ENCODE data around the gene TRAPPC12.
A peak's percentile ranks its signal among the peaks of the same experiment; 100 is the strongest.
"Not testable (repeated sequence)": the region's sequence is repeated elsewhere in the genome, so short reads cannot be mapped to it uniquely, and the experiment has no call there.

TRAPPC12 gene

DNA sequence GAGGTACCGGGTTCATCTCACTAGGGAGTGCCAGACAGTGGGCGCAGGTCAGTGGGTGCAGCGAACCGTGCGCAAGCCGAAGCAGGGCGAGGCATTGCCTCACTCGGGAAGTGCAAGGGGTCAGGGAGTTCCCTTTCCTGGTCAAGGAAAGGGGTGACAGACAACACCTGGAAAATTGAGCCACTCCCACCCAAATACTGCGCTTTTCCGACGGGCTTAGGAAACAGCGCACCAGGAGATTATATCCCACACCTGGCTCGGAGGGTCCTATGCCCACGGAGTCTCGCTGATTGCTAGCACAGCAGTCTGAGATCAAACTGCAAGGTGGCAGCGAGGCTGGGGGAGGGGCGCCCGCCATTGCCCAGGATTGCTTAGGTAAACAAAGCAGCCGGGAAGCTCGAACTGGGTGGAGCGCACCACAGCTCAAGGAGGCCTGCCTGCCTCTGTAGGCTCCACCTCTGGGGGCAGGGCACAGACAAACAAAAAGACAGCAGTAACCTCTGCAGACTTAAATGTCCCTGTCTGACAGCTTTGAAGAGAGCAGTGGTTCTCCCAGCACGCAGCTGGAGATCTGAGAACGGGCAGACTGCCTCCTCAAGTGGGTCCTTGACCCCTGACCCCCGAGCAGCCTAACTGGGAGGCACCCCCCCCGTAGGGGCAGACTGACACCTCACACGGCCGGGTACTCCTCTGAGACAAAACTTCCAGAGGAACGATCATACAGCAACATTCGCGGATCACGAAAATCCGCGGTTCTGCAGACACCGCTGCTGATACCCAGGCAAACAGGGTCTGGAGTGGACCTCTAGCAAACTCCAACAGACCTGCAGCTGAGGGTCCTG lies 9.9 kb upstream of the TRAPPC12 start:
- DNase-seq = not testable (repeated sequence)

DNA sequence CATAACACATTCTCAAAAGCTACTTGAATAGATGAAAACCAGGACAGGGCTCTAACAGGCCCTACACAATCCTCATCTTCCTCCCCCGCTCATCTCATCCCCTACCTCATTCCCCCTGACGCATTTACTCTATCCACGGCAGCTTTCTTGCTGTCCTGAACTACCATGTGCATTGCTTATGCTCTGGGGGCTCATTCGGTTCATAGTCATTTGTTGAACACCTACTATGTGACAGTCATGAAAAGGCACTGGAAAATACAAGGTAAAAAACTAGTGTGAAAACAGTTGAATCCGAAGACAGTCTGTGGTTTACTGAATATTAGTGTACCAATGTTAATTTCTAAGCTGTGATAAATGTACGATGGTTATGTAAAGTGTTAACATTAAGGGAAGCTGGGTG lies 2.7 kb upstream of the TRAPPC12 start:
- DNase-seq = no peak

DNA sequence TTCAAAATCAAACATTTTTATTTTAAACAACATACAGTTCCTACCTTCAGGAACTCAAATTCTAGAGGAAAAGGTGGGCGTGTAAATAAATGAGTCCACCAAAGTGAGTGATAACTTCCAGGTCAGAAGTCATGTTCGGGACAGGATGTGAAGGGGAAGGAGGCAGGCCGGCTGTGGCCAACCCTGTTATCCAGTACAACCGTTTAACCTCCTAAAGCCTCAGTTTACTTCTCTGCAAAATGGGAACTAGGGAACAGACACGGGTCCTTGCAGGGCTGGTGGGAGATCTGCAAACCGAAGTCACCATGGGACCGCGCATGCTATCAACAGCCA lies 2.2 kb upstream of the TRAPPC12 start:
- DNase-seq = peak; percentile 50

DNA sequence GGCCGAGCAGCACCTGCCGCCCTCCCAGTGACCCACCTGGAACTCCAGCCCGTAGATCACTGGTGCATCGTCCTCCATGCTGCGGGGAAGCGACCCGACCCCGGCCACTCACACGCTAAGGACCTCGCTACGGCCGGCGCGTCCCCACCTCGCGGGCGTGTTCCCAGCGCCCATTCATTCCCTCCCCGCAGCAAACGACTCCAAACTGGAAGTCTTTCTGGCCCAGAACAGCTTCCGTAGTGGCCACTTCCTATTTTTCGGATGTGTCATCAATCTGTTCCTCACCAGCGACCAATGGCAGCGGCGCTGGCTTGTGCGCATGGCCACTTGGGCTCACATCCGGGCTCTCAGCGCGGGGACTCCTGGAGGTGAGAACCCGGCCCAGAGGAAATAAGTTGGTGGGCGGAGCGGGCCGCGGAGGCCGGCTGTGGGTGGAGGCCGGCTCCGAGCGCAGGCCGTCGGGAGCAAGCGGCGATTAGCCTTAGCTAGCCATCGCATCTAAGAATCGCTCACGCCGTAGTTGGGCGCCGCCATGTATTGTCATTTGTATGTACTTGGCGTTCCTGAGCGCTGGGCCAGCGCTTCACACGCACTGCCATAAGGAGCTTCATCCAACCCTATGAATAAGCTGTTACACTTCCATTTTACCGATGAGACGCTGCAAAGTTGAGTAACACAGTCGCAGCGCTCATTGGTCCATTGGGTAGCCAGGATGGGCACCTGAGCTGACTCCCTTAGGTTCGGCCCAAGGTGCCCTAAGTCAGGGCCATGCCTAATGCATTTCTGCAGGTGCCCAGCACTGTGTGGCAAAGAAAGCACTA lies 1.7 kb upstream of the TRAPPC12 start, which contains the start of gene EIPR1:
TSS of gene EIPR1 (minus strand) at position 207 of the 821 bp plus-strand sequence. CDS start at position 78, 129 bp downstream.
- peak; percentile 96 for DNase-seq

DNA sequence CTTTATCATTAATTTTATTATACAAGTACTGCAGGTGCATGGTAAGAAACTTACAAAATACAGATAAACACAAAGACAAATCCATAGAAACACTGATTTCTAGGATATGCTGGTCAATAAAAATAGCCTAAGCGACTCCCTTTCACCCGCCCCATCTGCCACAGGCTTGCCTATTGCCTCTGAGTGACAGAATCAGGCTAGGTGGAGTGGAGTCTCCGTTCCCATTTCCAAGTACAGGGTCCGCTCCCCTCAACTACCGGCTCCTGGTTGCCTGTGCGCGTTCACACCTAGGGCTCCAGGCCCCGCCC lies 201 bp upstream of the TRAPPC12 start:
- no peak for DNase-seq

DNA sequence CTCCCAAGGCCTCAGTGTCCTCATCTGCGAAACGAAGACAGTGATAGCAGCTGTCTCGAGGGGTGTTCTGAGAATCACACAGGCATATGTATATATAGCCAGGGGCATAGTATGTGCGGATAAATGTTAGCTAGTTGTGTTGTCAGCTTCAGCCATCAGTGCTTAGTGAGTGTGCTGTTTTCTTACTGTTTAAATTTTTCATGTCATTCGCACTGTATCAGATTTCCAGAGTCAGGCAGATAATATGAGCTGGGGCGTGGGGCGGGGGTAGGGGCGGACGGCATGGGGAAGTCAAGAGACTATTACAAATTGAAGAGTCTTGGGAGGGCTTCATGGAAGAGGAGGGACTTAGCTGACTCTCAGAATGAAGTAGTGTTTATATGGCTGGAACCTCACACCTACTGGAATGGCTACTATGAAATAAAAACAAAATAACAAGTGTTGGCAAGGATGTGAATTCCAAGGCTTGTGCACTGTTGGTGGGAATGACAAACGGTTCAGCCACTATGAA lies 7.0 kb downstream of the TRAPPC12 start:
- no peak for DNase-seq

DNA sequence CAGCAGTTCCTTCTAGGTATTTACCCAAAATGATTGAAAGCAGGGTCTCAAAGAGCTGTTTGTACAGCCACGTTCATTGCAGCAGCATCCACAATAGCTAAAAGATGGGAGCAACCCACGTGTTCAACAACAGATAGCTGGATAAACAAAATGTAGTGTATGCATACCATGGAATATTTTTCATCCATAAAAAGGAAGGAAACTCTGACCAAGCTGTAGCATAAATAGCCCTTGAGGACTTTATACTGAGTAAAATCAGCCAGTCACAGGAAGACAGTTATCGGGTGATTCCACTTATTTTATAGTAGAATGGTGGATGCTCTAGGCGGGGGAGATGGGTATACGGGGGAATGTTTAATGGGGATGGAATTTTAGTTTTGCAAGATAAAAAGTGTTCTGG lies 7.5 kb downstream of the TRAPPC12 start:
- DNase-seq = no peak

DNA sequence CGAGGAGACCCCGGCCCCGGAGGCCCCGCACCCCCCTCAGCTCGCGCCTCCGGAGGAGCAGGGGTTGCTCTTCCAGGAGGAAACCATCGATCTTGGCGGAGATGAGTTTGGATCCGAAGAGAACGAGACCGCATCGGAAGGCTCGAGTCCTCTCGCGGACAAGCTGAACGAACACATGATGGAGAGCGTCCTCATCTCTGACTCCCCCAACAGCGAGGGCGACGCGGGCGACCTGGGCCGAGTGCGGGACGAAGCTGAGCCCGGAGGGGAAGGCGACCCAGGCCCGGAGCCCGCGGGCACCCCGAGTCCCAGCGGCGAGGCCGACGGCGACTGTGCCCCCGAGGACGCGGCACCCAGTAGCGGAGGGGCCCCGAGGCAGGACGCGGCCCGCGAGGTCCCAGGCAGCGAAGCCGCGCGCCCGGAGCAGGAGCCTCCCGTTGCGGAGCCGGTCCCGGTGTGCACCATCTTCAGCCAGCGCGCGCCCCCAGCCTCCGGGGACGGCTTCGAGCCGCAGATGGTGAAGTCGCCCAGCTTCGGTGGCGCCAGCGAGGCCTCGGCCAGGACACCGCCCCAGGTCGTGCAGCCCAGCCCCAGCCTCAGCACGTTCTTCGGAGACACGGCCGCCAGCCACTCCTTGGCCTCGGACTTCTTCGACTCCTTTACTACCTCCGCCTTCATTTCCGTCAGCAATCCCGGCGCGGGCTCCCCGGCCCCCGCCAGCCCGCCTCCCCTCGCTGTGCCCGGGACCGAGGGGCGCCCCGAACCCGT lies 8.3 kb downstream of the TRAPPC12 start:
- DNase-seq = no peak

DNA sequence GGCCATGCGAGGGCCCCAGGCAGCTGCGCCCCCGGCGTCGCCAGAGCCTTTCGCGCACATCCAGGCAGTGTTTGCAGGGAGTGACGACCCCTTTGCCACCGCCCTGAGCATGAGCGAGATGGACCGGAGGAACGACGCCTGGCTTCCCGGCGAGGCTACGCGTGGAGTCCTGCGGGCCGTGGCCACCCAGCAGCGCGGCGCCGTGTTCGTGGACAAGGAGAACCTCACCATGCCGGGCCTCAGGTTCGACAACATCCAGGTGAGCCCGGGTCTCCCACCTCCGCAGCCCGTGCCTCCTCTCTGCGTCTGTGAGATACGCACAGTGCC lies 8.9 kb downstream of the TRAPPC12 start:
- DNase-seq = no peak

DNA sequence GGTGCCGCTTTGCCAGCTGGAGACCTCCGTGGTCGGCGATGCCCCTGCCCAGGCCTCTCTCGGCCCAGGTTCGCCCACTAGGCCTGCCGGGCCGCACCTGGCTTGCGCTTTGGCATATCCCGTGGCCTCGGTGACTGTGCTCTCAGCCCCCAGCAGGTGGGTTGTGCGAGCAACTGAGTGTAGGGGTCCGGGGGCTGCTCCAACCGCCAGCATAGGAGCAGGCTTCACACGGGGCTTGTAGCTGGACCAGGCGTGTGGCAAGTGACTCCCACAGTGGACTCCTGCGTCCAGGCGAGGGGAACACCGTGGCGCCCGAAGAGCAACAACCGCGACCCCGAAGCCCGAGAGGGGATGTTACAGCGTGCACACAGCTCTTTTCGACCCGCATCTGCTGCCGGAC lies 9.7 kb downstream of the TRAPPC12 start:
- no peak for DNase-seq

DNA sequence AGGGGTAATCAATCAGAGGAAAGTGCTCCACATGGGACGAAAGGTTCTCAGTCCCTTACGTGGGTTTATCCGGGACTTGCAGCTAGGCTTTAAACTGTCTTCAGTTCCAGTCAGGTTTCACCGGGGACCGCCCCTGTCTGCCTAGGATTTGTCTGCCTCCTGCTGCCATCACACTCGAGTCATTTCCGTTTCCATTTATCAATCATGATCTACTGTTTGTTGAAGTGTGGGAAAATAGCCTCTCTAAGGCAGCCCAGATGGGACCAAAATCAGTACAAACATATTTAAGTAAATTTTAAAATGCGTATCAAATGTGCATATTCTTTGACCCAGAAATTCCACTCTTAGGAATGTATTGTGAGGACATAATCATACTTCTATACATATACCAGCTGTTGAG lies 10.5 kb downstream of the TRAPPC12 start:
- DNase-seq = no peak

DNA sequence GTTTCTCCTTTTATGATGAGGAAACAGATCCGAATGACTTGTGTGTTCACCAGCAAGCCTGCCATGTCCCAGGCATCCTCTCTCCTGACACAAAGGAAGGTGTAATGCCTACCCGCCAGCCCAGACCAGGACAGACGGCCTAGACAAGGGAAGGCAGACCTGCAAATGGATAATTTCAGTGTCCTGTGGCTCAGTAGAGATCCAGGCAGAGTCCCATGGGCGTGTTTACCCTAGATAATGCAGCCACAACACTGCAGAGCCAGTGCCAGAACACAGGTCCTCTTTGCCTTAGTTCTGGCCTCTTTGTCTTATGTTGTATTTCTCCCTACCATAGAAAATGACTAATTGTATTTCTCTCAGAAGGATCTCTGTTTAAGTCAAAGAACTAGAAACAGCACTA lies 12.7 kb downstream of the TRAPPC12 start:
- no peak for DNase-seq

DNA sequence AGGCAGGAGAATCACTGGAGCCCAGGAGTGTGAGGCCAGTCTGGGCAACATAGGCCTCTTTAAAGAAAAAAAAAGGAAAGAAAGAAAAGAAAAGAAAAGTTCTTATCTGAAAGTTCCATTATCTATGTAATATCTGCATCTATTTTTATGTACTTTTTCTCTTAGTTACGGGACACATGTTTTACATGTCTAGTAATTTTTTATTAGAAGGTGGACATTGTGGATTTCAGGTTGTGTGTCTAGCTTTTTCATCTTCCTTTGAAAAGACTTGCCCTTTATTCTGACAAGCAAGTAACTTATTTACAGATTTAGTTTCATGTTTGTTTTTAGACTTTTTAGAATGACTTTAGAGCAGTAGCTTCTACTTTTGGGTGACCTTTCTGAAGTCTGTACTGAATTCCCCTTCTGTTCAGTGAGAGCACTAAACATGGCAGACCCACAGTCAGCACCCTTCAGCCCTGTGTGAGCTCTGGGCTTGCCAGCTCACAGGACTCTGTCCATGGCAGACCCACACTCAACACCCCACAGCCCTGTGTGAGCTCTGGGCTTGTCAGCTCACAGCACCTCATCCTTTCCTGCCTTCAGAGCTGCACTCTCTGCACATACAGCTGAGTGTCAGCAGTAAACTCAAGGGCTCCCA lies 17.5 kb downstream of the TRAPPC12 start:
- no peak for DNase-seq

DNA sequence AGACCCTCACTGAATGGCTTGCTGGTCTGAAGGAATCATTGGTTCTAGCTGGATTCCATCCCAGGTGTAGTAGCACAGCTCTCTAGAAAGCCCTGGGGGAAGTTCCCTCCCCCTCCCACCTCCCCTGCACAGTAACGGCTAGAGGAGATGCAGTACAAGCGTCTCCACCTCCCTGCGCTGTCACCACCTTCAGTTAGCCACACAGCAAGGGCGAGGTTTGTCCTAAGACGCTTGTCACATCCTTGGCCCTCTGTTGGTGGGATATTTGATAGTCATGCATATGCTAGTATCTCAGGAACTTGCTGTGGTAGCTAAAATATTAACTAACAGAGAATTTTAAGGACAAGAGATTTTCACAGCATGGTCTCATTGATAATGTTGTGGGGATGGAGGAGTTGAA lies 19.4 kb downstream of the TRAPPC12 start:
- DNase-seq = no peak

DNA sequence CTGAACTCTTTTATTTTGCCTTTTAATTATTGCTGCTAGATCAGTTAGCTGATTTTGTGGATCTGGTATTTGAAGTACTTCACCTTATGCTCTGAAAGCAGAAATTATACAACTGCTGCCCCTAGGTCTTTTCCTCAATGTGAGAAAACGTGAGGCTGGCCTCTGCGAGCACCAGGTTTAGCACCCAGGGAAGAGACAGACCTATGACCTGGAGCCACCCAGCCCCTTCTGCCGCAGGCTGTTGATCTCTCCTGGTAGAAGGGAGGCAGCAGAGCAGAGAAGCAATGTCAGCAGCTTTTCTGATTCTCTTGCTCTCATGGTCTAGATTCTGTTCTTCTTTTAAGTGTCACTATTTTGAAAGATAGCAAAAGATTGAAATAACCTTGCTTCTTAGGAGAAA lies 19.9 kb downstream of the TRAPPC12 start:
- no peak for DNase-seq

DNA sequence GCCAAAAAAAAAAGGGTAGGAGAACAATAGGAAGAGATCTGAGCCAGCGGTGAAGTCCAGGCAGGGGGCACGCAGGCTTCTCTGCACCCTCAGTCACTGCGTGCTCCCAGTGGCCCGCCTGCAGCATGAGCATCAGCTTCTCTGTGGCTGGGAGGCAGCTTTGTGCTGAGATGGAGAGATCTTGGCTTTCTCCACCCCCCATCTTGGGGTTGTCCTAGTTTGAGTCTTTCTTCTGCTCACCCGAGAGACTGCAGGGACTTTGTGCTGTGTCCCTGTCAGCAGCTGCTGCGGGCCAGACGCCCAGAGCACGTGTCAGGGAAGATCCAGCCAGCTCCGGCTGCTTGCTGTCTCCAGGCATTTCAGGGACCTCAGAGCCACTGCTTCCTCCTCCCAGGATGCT lies 20.3 kb downstream of the TRAPPC12 start:
- no peak for DNase-seq

DNA sequence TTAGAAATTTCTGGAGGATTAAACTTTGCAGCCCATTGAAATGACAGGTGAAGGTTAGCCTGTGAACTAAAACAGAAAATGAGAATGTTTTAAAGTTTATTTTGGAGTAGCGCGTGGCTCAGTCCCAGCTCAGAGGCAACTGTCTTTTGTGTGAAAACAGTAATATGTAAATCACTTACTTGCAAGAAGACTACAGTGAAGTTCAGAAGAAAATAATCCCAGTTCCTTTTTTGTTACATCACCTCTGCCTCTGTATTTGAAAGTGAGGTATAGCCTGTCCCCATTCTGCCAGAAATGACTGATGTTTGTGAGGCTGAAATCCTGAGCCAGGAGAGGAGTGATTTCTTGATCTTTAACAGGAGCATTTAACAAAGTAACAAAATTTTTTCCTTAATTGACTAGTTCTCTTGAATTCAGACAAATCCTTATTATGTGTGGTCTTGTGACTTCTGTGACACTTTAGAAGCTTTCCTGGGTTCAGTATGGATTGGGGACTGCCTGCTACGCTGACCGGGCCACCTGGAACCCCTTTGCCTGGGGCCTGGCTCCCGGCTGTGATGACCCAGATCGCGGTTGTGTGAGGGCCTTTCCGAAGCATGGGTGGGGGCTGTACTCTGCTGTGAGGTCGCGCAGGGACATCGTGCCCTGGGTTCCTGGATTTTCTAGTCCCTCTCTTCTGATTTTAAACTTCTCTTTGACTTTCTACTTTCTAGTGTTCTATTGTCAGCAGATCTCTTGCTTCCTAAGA lies 24.3 kb downstream of the TRAPPC12 start:
- no peak for DNase-seq

DNA sequence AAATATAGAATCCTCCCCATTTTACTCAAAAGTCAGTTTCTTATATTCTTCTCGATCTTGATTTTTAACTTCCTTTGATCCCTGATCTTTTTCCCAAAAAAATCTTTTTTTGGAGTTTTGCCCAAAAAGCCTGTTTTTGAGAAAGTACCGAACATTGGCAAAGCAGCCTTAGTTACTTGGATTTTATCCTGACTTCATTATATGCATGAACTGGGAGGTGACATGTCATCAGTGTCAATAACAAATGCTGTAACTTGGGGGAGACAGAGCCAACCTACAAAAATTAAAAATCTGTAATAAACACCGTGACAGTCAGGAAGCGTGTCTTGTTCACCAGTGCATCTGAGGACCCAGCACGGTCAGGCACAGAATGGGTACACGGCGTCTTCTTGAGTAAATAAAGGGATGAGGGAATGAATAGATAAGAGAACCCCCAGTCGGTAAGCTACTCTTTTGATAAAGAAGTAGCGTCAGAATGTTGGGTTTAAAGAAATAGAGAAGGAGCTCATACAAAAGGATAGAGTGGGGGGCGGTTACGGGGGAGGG lies 24.9 kb downstream of the TRAPPC12 start:
- DNase-seq = no peak

DNA sequence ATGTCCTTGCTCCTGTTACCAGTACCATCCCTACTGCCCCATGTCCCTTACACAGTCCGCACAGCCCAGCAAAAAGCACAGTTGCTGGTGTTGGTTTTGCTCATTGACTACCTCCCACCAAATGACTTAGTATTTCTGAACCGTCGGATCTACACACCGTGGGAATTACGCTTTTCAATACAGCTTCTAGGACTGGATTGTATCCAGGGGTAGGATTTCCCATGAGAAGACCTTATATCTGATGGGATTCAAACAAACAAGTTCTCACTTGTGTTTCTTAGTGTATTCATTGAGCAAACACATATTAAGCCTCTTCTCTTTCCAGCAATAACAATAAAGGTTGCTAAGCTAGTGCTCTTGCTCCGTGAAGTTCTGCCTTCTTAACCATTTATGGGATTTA lies 25.8 kb downstream of the TRAPPC12 start:
- DNase-seq = no peak

DNA sequence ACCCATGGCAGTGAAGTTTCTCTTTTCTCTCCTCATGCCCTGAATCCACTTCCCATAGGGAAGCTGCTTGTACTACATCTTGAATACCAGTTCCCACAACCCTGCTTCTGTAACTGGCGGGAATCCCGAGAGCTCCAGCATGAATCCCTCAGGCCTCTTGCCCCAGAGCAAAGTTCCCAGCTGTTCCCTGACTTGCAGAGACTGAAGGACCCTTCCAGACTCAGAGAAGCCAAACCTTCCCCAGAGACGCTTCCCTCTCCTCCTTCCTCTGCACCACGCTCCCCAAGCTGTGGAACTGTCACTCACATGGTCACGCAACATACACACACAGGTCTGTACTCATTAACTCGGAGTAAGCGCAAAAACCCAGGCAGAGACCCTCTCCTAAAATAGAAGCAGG lies 26.4 kb downstream of the TRAPPC12 start:
- no peak for DNase-seq

DNA sequence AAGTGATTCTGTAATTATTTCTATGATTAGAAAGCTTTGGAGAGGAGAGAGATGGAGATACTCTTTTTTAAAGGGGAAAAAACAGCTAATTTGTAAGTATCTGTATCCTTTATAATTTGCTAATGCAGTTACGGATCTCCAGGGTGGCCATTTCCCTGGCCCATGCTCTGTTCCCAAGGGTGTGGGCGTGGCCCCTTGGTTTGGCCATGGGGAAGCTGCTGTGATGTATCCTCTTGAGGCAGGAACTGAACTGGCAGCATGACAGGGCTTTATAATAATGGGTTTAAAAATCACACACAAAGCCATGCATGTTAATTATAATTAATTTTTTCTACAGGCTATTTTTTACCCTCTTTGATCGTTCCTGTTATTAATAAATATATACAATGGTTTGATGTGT lies 27.0 kb downstream of the TRAPPC12 start:
- DNase-seq = no peak

DNA sequence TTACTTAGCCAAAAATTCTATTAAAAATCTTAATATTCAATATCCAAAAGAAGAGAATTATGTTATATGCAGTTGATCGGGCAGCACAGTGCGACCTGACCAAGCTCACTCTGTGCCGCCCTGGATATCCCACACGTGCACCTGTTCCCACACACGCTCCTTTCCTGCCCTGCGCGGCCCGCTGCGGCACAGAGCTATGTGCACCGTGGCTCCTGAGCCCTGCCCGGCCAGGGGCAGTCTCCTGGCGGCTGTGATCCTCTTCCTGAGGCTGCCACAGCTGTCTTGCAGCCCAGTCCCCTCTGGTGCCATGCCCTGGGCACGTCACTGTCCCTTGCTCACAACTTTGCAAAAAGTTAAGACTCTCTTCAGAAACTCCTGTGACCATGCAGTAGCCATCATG lies 29.3 kb downstream of the TRAPPC12 start:
- DNase-seq = no peak
